Psoas muscle (tissue), 8 donors: ENCODE measurements around the gene PAQR7. TPM values are rescaled to one million over a fixed set of nuclear protein-coding genes. Genes with fewer than 3 reads are reported as not detected.

Experiments used
- ATAC-seq, 4 donors: fragments of 200-7000 bp; cut with Tn5 transposase; one replicate each; pipeline ENCODE4 v1.9.1; 2020; ENCODE audit warnings: moderate library complexity in 3 of 4, mild to moderate bottlenecking in 2 of 4
- DNase-seq, 2 donors: peaks; one replicate each; pipeline ENCODE4 v3.0.0-alpha.2; 2020
- H3K27ac ChIP-seq: fragments of 200-600 bp; one replicate; pipeline ENCODE4 v1.8.0; 2022
- H3K27me3 ChIP-seq, 3 donors: fragments of 200-600 bp in 1 of 3; one replicate each; pipeline versions ENCODE4 v1.6.1 to v1.8.0; 2013 to 2022; ENCODE audit warnings: low read length in 2 of 3, mild to moderate bottlenecking in 2 of 3, moderate library complexity in 1 of 3; ENCODE audit not compliant: insufficient read depth in 3 of 3
- H3K36me3 ChIP-seq, 2 donors: fragments of 200-600 bp in 1 of 2; one replicate each; pipeline versions ENCODE4 v1.6.1 to v1.8.0; 2013 to 2022; ENCODE audit warnings: low read depth in 1 of 2, mild to moderate bottlenecking in 1 of 2, moderate library complexity in 1 of 2; ENCODE audit not compliant: insufficient read depth in 1 of 2
- H3K4me1 ChIP-seq: fragments of 200-600 bp; one replicate; pipeline ENCODE4 v1.8.0; 2022
- H3K4me3 ChIP-seq: fragments of 200-600 bp; one replicate; pipeline ENCODE4 v1.8.0; 2022; ENCODE audit warnings: mild to moderate bottlenecking
- H3K9me3 ChIP-seq: fragments of 200-600 bp; one replicate; pipeline ENCODE4 v1.8.0; 2022
- CTCF ChIP-seq: fragments of 200-600 bp; IDR thresholded peaks from one replicate; pipeline ENCODE4 v1.8.0; 2022; ENCODE audit warnings: antibody characterized with exemption
- WGBS, 3 donors: extraction: QIAGEN DNeasy Blood & Tissue Kit; methylation state at CpG; one replicate each; pipeline versions ENCODE4 v1.1.6 to v1.1.7; 2013; 5-methylcytosine and 5-hydroxymethylcytosine counted together
- intact Hi-C, 2 donors: fragments of 100-400 bp; cut with DNase I; formaldehyde crosslinking; loops; one replicate each; pipeline versions ENCODE4 v1.11.0 to v1.14.2; 2022
- polyA plus RNA-seq, 3 donors: library from polyadenylated mRNA; stranded (reverse); fragments of 200-250 nt; gene quantifications; one replicate each; pipeline ENCODE4 v1.2.3, GENCODE V29; 2013
- total RNA-seq, 4 donors: library from RNA; stranded (reverse); fragmentation: NEBNext Ultra II Directional in 2 of 4; extraction: Animal tissue kit (Norgen Biotek cat#: 25700) in 2 of 4; gene quantifications; one replicate each; pipeline versions ENCODE4 v1.2.1 to v1.2.4, GENCODE V29; 2021 to 2023
- donor health status: healthy with polysubstance abuse.
- donor health status: DM: no; HTN: no; CAD: no; lungs with moderate emphysema.
- donor health status: Bipolar disorder and iron deficiency.
- donor health status: healthy.
- donor health status: DM: yes; HTN: yes; CAD: no.
- donor health status: DM: no; HTN: no; CAD: no.
- donor health status: DM: no; HTN: no; CAD: no.
- donor health status: DM: yes; HTN: yes; CAD: no.

Gene PAQR7
- total and polyA plus RNA-seq, 7 donors, result 2.1 to 3.7 (median 2.3) TPM

- DNase-seq, result no peak
- Histone ChIP-seq H3K36me3 (peaks cover 0 to 37% of the 10 kb centered on the region in 2 donors), H3K27ac (no peak overlapping the region), H3K9me3 (no peaks in the 10 kb centered on the region), H3K27me3 (no peaks in the 10 kb centered on the region), H3K4me3 (no peak overlapping the region), H3K4me1 (peaks cover 31% of the 10 kb centered on the region)
- intact Hi-C loops, result no loop called here
- no peak for TF ChIP-seq CTCF
- ATAC-seq, result no peak
- WGBS, 3 donors, result 37 to 51% (median 38%) methylated on average over 8 of the region's 8 CpGs
Measured at GRCh38 chr1:25817840-25818501, 57.5 kb downstream of the PAQR7 start.

GRCh38 chr1:25816112-25816718 lies 59.3 kb downstream of the PAQR7 start:
- WGBS, 3 donors, result 81 to 87% (median 84%) methylated on average over 14 to 15 of the region's 15 CpGs

GRCh38 chr1:25815208-25816111 lies 60.0 kb downstream of the PAQR7 start:
- no peaks in the 10 kb centered on the region for H3K9me3 ChIP-seq
- H3K4me1 ChIP-seq, result peaks cover 15% of the 10 kb centered on the region
- DNase-seq, result no peak
- TF ChIP-seq CTCF, result no peak
- intact Hi-C loops, result no loop called here
- peaks cover 0 to 54% of the 10 kb centered on the region in 2 donors for H3K36me3 ChIP-seq
- H3K27me3 ChIP-seq, result no peaks in the 10 kb centered on the region
- no peak overlapping the region for H3K4me3 ChIP-seq
- WGBS, 3 donors, result 87 to 91% (median 89%) methylated on average over 24 of the region's 24 CpGs
- no peak for ATAC-seq
- H3K27ac ChIP-seq, result no peak overlapping the region

More at GRCh38 chr1:25816112-25816718, 59.3 kb downstream of the PAQR7 start:
- no peak for DNase-seq
- no peak for TF ChIP-seq CTCF
- H3K4me3 ChIP-seq, result no peak overlapping the region
- no peak for ATAC-seq
- no peak overlapping the region for H3K27ac ChIP-seq
- intact Hi-C loops, result no loop called here
- H3K4me1 ChIP-seq, result peaks cover 17% of the 10 kb centered on the region
- H3K9me3 ChIP-seq, result no peaks in the 10 kb centered on the region
- H3K27me3 ChIP-seq, result no peaks in the 10 kb centered on the region
- peaks cover 0 to 52% of the 10 kb centered on the region in 2 donors for H3K36me3 ChIP-seq

- WGBS, 3 donors, result 78 to 87% (median 84%) methylated on average over 7 of the region's 7 CpGs
- no peak for TF ChIP-seq CTCF
- no peak for ATAC-seq
- peaks cover 0 to 63% of the 10 kb centered on the region in 2 donors for H3K36me3 ChIP-seq
- DNase-seq, result no peak
- no peaks in the 10 kb centered on the region for H3K27me3 ChIP-seq
- no peak overlapping the region for H3K27ac ChIP-seq
- H3K4me1 ChIP-seq, result peaks cover 19% of the 10 kb centered on the region
- intact Hi-C loops, result loop anchor here in 1 of 2 donors (5.0 kb wide), 1 partner anchor 312 kb away; no protein-coding TSS in a partner anchor
- H3K4me3 ChIP-seq, result no peak overlapping the region
- no peaks in the 10 kb centered on the region for H3K9me3 ChIP-seq
Measured at GRCh38 chr1:25814549-25815087, 60.9 kb downstream of the PAQR7 start.
